GM21390 (cell line): ENCODE results near the gene CYP2A7.
"Not testable (repeated sequence)": the region's sequence is repeated elsewhere in the genome, so short reads cannot be mapped to it uniquely, and the experiment has no call there.

Experiments used
- ATAC-seq: cut with Tn5 transposase; IDR thresholded peaks from one replicate; pipeline ENCODE4 v1.9.1; 2021; ENCODE audit not compliant: unreplicated experiment

CYP2A7 gene, protein sequence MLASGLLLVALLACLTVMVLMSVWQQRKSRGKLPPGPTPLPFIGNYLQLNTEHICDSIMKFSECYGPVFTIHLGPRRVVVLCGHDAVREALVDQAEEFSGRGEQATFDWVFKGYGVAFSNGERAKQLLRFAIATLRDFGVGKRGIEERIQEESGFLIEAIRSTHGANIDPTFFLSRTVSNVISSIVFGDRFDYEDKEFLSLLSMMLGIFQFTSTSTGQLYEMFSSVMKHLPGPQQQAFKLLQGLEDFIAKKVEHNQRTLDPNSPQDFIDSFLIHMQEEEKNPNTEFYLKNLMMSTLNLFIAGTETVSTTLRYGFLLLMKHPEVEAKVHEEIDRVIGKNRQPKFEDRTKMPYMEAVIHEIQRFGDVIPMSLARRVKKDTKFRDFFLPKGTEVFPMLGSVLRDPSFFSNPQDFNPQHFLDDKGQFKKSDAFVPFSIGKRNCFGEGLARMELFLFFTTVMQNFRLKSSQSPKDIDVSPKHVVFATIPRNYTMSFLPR

DNA sequence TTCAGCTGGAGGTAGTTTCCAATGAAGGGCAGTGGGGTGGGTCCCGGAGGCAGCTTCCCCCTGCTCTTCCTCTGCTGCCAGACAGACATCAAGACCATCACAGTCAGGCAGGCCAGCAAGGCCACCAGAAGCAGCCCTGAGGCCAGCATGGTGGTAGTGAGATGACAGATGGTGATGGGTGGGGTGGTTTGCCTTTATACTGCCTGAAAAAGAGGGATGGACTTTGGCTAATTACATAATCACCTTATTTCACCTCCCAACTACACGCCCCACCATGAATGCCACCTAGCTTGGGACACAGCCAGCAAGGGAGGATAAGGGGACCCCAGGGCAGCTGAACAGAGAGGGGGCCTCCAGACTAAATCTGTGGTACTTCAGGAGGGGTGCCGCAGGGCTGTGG is at the start of gene CYP2A7:
TSS of gene CYP2A7 (minus strand) at position 170 of the 400 bp plus-strand sequence. CDS start at position 149, 21 bp downstream.
- not testable (repeated sequence) for ATAC-seq

DNA sequence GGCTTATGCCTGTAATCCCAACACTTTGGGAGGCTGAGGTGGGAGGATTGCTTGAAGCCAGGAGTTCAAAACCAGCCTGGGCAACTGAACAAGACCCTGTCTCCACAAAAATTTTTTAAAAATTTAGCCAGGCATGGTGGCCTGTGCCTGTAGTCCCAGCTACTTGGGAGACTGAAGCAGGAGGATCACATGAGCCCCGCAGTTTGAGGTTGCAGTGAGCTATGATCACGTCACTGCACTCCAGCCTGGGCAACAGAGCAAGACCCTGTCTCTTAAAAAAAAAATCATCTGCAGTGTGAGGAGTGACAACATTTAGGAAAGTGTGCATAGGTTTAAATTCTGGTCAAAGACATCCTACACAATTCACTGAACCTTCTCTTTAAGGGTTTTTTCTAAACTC is 48.8 kb upstream of the CYP2A7 start:
- ATAC-seq = not testable (repeated sequence)

DNA sequence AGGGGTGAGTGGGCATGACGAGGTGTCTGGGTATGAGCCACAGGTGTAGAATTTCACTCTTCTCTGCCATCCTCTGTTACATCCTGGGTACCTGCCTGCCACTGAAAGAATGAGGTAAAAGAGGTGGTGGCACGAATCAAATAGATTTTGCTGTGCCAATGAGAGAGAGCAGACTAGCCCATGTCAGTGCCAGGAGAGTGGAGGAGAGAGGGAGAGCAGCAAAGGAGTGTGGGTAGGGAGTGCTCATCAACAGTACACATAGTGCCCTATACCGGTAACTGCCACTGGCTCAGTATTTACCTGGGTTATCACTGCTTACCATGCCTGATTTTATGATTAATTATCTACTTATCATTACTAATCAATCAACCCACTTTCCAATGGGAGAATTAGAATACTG is 47.9 kb upstream of the CYP2A7 start:
- not testable (repeated sequence) for ATAC-seq

DNA sequence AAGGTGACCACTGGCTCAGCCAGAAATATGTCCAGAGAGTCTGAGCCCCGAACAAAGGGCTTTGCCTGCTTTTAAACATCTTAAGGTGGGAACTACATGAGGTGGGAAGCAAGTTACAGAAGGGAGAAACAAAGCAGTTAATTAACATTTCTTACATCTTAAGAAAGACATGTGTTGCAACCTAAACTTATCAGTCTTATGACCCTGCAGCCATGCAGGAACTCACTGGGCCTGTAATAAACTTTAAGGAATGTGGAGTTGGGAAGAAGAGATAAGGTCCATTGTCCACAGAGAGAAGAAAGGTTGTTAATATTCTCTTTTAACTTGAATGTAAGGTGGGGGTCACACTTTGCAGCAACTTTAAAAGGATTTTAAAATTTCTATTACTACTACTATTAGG is 46.8 kb upstream of the CYP2A7 start:
- no peak for ATAC-seq

DNA sequence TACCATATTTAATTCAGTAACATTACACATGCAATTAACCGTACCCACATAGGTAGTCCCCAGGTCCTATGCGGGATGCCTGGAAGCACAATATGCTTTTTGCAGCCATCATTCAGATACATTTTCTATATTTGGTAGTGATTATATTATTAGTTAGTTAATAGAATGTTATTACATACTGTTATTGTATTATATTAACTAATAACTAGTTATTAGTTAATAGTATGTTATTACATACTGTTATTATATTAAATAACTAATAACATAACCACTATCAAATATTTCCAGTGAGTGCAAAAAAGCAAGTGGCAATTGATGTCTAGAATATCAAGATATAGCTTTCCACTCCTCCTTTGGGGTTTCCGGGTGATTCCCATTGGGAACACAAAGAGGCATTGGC is 45.5 kb upstream of the CYP2A7 start:
- ATAC-seq = no peak

DNA sequence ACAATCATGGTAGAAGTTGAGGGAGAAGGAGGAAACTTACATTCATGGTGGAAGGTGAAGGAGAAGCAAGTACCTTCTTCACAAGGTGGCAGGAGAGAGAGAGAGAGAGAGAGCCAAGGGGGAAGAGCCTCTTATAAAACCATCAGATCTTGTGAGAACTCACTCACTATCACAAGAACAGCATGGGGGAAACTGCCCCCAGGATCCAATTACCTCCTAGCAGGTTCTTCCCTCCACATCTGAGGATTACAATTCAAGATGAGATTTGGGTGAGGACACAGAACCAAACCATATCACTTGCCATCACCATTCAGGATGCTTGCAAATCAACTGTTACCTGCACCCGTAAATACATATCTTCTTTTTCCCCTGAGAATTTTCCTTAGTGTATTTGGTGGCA is 44.2 kb upstream of the CYP2A7 start:
- not testable (repeated sequence) for ATAC-seq

DNA sequence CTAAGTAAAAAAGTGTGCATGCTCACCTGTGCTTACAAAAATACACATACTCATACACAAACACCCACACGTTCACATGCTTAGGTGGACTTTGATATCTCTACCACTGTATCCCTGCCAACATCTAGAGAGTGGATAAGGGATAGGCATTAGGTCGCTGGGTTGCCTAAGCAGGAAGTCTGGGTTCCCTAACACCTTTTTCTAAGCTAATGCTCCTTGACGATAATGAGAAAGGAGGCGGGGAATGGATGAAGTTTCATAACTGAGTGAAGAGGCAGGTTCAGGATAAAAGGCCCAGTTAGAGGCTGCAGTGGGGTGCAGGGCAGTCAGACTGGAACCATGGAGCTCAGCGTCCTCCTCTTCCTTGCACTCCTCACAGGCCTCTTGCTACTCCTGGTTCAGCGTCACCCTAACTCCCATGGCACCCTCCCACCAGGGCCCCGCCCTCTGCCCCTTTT is 41.9 kb upstream of the CYP2A7 start:
- ATAC-seq = no peak

DNA sequence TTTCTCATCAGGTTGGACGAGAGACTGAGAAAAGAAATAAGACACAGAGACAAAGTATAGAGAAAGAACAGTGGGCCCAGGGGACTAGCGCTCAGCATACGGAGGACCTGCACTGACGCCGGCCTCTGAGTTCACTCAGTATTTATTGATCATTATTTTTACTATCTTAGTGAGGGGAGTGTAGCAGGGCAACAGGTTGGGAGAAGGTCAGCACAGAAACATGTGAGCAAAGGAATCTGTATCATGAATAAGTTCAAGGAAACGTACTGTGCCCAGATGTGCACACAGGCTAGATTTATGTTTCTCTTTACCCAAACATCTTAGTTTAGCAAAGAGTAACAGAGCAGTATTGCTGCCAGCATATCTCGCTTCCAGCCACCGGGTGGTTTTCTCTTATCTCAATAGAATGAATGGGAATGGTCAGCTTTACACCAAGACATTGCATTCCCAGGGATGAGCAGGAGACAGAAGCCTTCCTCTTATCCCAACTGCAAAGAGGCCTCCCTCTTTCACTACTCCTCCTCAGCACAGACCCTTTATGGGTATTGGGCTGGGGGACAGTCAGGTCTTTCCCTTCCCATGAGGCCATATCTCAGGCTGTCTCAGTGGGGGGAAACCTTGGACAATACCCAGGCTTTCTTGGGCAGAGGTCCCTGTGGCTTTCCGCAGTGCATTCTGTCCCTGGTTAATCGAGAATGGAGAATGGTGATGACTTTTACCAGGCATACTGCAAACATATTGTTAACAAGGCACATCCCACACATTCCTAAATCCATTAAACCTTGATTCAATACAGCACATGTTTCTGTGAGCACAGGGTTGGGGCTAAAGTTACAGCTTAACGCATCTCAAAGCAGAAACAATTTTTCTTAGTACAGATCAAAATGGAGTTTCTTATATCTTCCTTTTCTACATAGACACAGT is 40.5 kb upstream of the CYP2A7 start:
- ATAC-seq = not testable (repeated sequence)

DNA sequence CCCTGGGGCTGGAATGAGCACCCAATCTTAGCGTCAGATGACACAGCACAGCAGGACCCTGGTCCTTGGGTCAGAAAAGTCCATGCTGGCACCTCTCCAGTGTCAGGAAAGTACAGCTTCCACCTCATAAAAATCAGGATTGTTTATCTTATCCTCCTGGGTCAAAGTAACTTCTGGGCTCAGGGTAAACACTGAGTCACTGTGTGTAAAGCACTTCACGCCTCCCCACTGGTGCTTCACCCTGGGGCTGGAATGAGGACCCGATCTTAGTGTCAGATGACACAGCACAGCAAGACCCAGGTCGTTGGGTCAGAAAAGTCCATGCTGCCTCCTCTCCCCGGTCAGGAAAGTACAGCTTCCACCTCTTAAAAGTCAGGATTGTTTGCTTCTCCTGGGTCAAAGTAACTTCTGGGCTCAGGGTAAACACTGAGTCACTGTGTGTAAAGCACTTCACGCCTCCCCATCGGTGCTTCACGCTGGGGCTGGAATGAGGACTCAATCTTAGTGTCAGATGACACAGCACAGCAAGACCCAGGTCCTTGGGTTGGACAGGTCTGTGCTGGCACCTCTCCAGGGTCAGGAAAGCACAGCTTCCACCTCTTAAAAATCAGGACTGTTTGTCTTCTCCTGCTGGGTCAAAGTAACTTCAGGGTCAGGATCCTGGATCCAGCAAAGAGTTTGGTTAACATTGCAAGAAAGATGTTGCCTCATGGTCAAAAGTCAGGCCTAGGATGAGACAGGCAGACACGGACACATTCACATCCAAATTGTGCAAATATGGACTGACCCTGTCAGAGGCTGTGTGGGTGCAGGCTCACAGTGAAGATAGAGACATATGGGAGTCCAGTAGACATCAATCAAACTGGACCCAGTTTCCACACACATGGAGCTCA is 39.2 kb upstream of the CYP2A7 start:
- ATAC-seq = no peak

DNA sequence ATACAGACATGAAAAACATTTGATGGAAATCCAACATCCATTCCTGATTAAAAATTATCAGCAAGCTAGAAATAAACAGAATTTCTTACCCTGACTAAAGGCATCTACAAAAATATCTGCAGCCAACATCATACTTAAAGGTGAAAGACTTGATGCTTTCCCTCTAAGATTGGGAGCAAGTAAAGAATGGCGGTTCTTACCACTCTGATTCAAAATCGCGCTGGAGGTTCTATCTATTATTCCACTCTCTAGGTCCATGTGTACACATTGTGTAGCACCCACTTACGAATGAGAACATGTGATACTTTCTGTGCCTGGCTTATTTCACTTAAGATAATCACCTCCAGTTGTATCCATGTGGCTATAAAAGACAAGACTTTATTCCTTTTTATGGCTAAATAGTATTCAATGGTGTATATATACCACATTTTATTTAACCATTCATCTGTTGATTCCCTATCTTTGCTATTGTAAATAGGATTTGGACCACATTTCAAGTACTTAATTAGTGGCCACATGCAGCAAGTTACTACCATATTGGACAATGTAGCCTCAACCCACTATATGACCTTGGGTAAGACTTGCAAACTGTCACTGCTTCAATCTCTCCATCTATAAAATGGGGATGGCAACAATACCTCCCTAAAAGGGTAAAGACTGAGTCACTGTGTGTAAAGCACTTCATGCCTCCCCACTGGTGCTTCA is 38.4 kb upstream of the CYP2A7 start:
- no peak for ATAC-seq

DNA sequence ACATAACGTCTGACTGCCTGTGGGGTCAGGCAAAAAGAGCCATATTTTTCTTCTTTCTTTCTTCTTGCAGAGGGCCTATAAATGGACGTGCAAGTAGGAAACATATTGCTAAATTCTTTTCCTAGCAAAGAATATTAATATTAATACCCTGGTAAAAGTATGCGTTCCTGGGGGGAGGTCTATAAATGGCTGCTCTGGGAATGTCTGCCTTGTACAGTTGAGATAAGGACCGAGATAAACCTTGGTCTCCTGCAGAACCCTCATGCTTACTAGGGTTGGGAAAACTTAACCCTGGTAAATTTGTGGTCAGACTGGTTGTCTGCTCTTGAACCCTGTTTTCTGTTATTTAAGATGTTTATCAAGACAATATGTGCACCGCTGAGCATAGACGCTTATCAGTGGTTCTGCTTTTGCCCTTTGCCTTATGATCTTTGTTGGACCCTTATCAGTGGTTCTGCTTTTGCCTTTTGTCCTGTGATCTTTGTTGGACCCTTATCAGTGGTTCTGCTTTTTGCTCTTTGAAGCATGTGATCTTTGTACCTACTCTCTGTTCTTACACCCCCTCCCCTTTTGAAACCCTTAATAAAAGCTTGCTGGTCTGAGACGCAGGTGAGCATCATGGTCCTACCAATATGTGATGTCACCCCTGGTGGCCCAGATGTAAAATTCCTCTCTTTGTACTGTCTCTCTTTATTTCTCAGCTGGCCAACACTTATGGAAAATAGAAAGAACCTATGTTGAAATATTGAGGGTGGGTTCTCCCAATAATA is 37.7 kb upstream of the CYP2A7 start:
- ATAC-seq = not testable (repeated sequence)

DNA sequence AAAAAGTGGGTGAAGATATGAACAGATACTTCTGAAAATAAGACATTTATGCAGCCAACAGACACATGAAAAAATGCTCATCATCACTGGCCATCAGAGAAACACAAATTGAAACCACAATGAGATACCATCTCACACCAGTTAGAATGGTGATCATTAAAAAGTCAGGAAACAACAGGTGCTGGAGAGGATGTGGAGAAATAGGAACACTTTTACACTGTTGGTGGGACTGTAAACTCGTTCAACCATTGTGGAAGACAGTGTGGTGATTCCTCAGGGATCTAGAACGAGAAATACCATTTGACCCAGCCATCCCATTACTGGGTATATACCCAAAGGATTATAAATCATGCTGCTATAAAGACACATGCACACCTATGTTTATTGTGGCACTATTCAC is 36.3 kb upstream of the CYP2A7 start:
- ATAC-seq = not testable (repeated sequence)

DNA sequence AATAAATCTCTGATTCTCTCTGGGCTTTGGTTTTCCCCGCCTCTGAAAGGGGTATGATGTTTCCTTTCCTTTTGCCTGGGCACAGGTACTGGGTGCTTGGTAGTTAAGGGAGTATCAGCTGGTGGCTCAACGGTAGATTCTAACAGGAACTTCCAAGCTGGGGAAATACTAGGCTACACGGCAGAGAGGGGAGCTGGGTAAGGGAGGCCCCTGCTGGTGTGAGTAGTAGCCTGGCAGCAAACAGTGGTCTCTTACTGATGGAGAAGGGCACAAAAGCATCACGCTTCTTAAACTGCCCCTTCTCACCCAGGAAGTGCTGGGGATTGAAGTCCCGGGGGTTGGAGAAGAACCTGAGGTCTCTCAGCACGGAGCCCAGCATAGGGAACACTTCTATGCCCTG is 26.9 kb upstream of the CYP2A7 start:
- no peak for ATAC-seq

DNA sequence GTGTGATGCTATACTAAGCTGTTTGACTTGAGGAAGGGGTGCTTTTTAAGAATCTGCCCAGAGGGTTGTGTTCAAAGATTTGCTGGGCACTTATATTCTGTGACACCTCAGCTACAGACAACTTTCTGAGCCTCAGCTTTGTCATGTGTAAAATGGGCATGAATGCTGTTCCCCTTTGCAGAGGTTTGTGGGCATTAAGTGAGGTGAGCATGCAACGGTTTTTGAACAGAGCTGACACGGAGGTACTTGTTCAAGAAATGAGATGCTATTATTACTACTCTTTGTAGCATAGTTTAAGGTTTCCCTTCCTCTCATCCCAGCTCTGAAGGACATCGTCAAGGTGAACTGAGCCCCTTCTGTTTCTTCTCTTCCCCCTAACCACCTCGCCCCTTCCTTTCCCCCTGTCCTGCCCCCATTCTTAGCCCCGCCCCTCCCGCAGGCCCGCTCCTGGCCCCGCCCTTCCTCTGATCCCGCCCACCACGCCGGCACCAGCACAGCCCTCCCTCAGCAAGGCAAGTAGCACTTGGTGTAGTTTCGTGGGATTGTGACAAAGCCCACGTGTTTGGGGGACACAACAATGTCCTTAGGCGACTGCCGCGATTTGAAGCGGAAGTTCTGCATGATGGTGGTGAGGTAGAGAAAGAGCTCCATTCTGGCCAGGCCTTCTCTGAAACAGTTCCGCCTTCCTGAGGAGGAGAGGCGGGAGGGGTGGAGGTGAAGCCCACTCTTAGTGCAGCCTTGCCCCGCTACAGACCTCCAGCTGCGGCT is 26.1 kb upstream of the CYP2A7 start:
- no peak for ATAC-seq

DNA sequence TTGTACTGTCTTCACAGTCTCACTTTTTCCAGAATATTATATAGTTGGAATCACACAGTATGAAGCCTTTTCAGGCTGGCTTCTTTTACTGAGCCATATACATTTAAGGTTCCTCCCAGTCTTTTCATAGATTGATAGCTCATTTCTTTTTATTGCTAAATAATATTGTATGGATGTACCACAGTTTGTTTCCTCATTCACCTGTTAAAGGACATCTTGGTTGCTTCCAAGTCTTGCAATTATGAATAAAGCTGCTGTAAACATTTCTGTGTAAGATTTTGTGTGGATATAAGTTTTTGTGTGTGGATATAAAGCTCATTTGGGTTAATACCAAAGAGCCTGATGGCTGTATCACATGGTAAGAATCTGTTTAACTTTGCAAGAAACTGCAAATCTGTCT is 24.5 kb upstream of the CYP2A7 start:
- no peak for ATAC-seq

DNA sequence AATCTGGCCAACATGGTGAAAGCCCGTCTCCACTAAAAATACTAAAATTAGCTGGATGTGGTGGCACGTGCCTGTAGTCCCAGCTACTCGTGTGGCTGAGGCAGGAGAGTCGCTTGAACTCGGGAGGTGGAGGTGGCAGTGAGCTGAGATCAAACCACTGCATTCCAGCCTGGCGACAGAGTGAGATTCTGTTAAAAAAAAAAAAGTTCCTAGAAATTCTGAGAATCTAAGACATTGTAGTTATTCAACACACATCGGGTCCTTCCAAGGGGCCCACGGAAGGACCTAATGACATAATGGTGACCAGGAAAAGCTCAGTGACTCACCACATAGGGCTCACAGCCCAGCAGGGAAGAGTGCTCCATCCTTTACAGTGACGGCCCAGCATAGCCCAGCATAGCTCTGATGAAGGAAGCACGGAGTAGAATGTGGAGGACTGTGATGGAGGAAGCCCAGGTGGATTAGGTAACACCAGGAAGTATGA is 22.7 kb upstream of the CYP2A7 start:
- not testable (repeated sequence) for ATAC-seq

DNA sequence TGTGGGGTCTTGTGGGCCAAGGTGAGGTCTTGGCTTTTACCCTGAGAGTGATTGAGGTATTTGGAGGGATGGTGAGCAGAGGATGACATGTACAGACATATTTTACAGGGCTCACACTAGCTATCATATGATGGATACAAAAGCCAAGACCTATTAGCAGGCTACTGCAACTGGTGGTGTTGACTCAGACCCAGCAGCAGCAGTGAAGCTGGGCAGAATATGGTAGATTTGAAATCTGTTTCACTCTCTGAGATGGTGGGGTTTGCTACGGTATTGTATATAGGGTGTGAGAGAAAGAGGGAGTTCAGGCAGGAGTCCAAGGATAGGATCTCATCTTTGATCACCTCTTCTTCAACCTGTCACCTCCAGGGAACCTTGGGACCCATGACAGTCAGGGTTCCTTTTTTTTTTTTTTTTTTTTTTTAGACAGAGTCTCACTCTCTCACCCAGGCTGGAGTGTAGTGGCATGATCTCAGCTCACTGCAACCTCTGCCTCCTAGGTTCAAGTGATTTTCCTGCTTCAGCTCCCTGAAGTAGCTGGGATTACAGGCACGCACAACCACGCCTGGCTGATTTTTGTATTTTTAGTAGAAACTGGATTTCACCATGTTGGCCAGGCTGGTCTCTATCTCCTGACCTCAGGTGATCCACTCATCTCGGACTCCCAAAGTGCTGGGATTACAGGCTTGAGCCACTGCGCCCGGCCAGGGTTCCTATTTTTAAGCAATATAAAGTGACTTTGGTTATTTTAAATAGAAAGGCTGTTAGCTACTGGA is 20.1 kb upstream of the CYP2A7 start:
- ATAC-seq = not testable (repeated sequence)

DNA sequence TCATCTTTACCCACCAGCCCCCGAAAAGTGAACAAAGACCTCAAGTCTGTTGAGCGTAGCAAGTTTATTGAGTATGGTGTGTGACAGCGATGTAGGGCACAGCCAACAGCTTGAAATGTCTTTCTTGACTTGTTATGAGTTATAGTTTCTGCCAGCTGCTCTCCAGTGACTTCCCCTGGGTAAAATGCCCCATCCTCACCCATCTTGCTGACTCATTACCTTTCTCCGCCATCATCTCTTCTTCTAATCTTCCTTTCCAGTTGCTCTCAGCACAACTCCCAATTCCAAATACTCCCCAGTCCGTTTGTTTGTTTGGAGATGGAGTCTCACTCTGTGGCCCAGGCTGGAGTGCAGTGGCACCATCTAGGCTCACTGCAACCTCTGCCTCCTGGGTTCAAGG is 18.5 kb upstream of the CYP2A7 start:
- ATAC-seq = not testable (repeated sequence)
